HUES64 (cell line): ENCODE results near the gene SNAP29. TPM values are rescaled to one million over a fixed set of nuclear protein-coding genes. Genes with fewer than 3 reads are reported as not detected.

Experiments
- H3K27ac ChIP-seq: 2 replicates; pipeline ENCODE4 v1.7.0; 2013; ENCODE audit warnings: low read depth, low read length, inconsistent platforms
- H3K27me3 ChIP-seq: 2 replicates; pipeline ENCODE4 v1.6.1; 2013; ENCODE audit warnings: mild to moderate bottlenecking, low read length; ENCODE audit not compliant: insufficient read depth
- H3K36me3 ChIP-seq: 2 replicates; pipeline ENCODE4 v1.6.1; 2013; ENCODE audit warnings: mild to moderate bottlenecking, low read length; ENCODE audit not compliant: insufficient read depth
- H3K4me1 ChIP-seq: 2 replicates; pipeline ENCODE4 v1.6.1; 2013; ENCODE audit warnings: mild to moderate bottlenecking, low read length, moderate library complexity; ENCODE audit not compliant: insufficient read depth
- H3K4me3 ChIP-seq: 2 replicates; pipeline ENCODE4 v1.5.1; 2013; ENCODE audit warnings: mild to moderate bottlenecking, low read length, moderate library complexity
- H3K9ac ChIP-seq: 2 replicates; pipeline ENCODE4 v1.6.1; 2013; ENCODE audit warnings: mild to moderate bottlenecking, low read depth, low read length
- H3K9me3 ChIP-seq: 2 replicates; pipeline ENCODE4 v1.6.1; 2013; ENCODE audit warnings: low read depth, low read length; ENCODE audit not compliant: insufficient read depth
- WGBS: fragments of 150-250, 120-280 bp; methylation state at CpG from one replicate; pipeline ENCODE4 v1.1.7; 2013; ENCODE audit warnings: missing lambda C conversion rate; 5-methylcytosine and 5-hydroxymethylcytosine counted together
- polyA plus RNA-seq, 2 experiments: library from polyadenylated mRNA; stranded (reverse); fragments of 50-300 nt; gene quantifications; one replicate each; pipeline ENCODE4 v1.2.3, GENCODE V29; 2013

Gene SNAP29
- 14.2 TPM for polyA plus RNA-seq (2013, experiment 1 of 2)
- polyA plus RNA-seq (2013, experiment 2 of 2), result 13.4 TPM

GRCh38 chr22:20858615-20859416 lies at the start of gene SNAP29, which contains the start of gene PI4KA:
SNAP29 (plus strand) TSS chr22:20859007; CDS start chr22:20859111, 104 bp downstream.
PI4KA (minus strand) TSS chr22:20858811; CDS start chr22:20858725, 86 bp downstream.
- peaks cover 6% of the 10 kb centered on the region for H3K4me1 ChIP-seq
- H3K36me3 ChIP-seq, result no peaks in the 10 kb centered on the region
- peak within 1 kb of the TSS; percentile 79 for H3K9ac ChIP-seq
- H3K27me3 ChIP-seq, result no peaks in the 10 kb centered on the region
- under 1% methylated on average over 100 of the region's 100 CpGs for WGBS
- no peaks in the 10 kb centered on the region for H3K9me3 ChIP-seq
- peak within 1 kb of the TSS; percentile 85; the same call in 1 of the 2 replicates for H3K27ac ChIP-seq
- H3K4me3 ChIP-seq, result peak within 1 kb of the TSS; percentile 82

- Histone ChIP-seq H3K4me1 (no peaks in the 10 kb centered on the region), H3K36me3 (peaks cover 31% of the 10 kb centered on the region), H3K9me3 (no peaks in the 10 kb centered on the region), H3K27ac (no peak overlapping the region), H3K9ac (no peak overlapping the region), H3K27me3 (no peaks in the 10 kb centered on the region), H3K4me3 (no peak overlapping the region)
- WGBS, result 98% methylated on average over 6 of the region's 6 CpGs
Measured at GRCh38 chr22:20809538-20810185, 49.1 kb upstream of the SNAP29 start.

- no peaks in the 10 kb centered on the region for H3K27me3 ChIP-seq
- H3K27ac ChIP-seq, result no peak overlapping the region
- peaks cover 27% of the 10 kb centered on the region for H3K36me3 ChIP-seq
- H3K9ac ChIP-seq, result no peak overlapping the region
- WGBS, result 92% methylated on average over 9 of the region's 9 CpGs
- H3K4me3 ChIP-seq, result no peak overlapping the region
- H3K4me1 ChIP-seq, result no peaks in the 10 kb centered on the region
- H3K9me3 ChIP-seq, result no peaks in the 10 kb centered on the region
Measured at GRCh38 chr22:20810645-20811044, 48.2 kb upstream of the SNAP29 start.

DNA sequence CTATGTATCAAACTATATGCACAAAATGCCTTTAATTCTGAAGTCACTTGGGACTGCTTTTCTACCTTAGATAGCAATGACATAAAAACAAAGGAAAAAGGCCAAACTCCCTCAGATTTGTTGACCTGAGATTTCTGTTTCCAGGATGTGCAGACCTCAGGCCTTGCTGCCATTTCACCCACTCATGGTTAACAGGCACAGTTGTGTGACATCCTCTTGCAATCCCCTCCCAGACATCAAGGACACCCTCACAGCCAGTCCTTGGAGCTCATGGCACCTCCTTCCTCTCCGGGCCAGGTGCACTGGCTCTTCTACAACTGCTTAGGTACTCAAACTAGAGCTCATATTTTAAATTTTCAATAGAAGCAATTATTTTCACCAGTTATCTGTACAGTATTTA lies 47.6 kb upstream of the SNAP29 start:
- 93% methylated on average over 1 of the region's 1 CpG for WGBS
- Histone ChIP-seq H3K9me3 (no peaks in the 10 kb centered on the region), H3K27ac (no peak overlapping the region), H3K9ac (no peak overlapping the region), H3K4me1 (no peaks in the 10 kb centered on the region), H3K27me3 (no peaks in the 10 kb centered on the region), H3K4me3 (no peak overlapping the region), H3K36me3 (peaks cover 22% of the 10 kb centered on the region)

DNA sequence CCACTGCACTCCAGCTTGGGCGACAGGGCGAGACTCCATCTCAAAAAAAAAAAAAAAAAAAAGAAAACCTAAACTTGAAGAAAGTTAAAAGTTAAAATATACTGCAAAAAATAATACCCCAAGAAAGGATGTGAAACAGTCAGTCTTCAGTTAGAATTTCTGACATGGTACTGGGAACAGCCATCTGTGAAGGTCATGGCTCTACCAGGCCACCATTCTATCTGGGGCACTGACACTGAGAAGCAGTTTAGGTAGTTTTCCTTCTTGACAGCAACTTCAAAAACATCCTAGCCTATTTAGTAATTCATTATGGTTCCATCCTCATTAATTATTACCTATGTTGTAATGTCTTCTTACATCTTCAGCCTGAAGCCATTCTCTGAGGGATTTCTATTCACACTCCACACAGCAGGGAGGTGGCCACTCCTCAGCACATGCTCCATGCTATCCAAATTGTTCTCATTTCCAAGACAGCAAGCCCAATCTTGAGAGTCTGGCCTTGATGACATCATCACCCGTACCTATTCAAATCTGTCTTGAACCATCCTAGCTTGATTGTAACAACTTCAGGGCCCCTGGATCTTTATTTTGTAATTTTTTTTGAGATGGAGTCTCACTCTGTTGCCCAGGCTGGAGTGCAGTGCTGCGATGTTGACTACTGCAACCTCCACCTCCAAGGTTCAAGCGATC lies 46.7 kb upstream of the SNAP29 start:
- Histone ChIP-seq H3K4me3 (no peak overlapping the region), H3K27me3 (no peaks in the 10 kb centered on the region), H3K9me3 (no peaks in the 10 kb centered on the region), H3K4me1 (no peaks in the 10 kb centered on the region), H3K9ac (no peak overlapping the region), H3K27ac (no peak overlapping the region), H3K36me3 (peaks cover 18% of the 10 kb centered on the region)
- 96% methylated on average over 3 of the region's 5 CpGs for WGBS

- Histone ChIP-seq H3K9me3 (no peaks in the 10 kb centered on the region), H3K27me3 (no peaks in the 10 kb centered on the region), H3K4me1 (no peaks in the 10 kb centered on the region), H3K27ac (no peak overlapping the region), H3K36me3 (peaks cover 19% of the 10 kb centered on the region), H3K4me3 (no peak overlapping the region), H3K9ac (no peak overlapping the region)
- WGBS, result 96% methylated on average over 4 of the region's 4 CpGs
Measured at GRCh38 chr22:20813056-20813455, 45.8 kb upstream of the SNAP29 start.

- Histone ChIP-seq H3K36me3 (peaks cover 26% of the 10 kb centered on the region), H3K4me3 (no peak overlapping the region), H3K4me1 (no peaks in the 10 kb centered on the region), H3K9ac (no peak overlapping the region), H3K27ac (no peak overlapping the region), H3K27me3 (no peaks in the 10 kb centered on the region), H3K9me3 (no peaks in the 10 kb centered on the region)
- 95% methylated on average over 4 of the region's 5 CpGs for WGBS
Measured at GRCh38 chr22:20814221-20814808, 44.5 kb upstream of the SNAP29 start.

- Histone ChIP-seq H3K27ac (no peak overlapping the region), H3K4me3 (no peak overlapping the region), H3K36me3 (peaks cover 31% of the 10 kb centered on the region), H3K9me3 (no peaks in the 10 kb centered on the region), H3K27me3 (no peaks in the 10 kb centered on the region), H3K4me1 (no peaks in the 10 kb centered on the region), H3K9ac (no peak overlapping the region)
- 95% methylated on average over 9 of the region's 9 CpGs for WGBS
Measured at GRCh38 chr22:20815477-20816050, 43.2 kb upstream of the SNAP29 start.

GRCh38 chr22:20816559-20816958 lies 42.2 kb upstream of the SNAP29 start:
- no peaks in the 10 kb centered on the region for H3K4me1 ChIP-seq
- H3K27me3 ChIP-seq, result no peaks in the 10 kb centered on the region
- no peak overlapping the region for H3K4me3 ChIP-seq
- WGBS, result 95% methylated on average over 6 of the region's 6 CpGs
- no peaks in the 10 kb centered on the region for H3K9me3 ChIP-seq
- peaks cover 31% of the 10 kb centered on the region for H3K36me3 ChIP-seq
- no peak overlapping the region for H3K9ac ChIP-seq
- no peak overlapping the region for H3K27ac ChIP-seq

GRCh38 chr22:20818471-20818870 lies 40.3 kb upstream of the SNAP29 start:
- H3K4me3 ChIP-seq, result no peak overlapping the region
- H3K9ac ChIP-seq, result no peak overlapping the region
- H3K9me3 ChIP-seq, result no peaks in the 10 kb centered on the region
- no peaks in the 10 kb centered on the region for H3K4me1 ChIP-seq
- 98% methylated on average over 3 of the region's 3 CpGs for WGBS
- peaks cover 35% of the 10 kb centered on the region for H3K36me3 ChIP-seq
- H3K27ac ChIP-seq, result no peak overlapping the region
- H3K27me3 ChIP-seq, result no peaks in the 10 kb centered on the region
